B cell (primary cell): ENCODE measurements around the gene OR2G2.

ENCODE experiments used
- CTCF ChIP-seq: fragments of 200-600 bp; IDR thresholded peaks from one replicate; pipeline ENCODE4 v1.8.0; 2022; ENCODE audit warnings: antibody characterized with exemption, mild to moderate bottlenecking
- EZH2 ChIP-seq: IDR thresholded peaks from 2 replicates; pipeline ENCODE4 v1.6.1; 2012; ENCODE audit warnings: borderline replicate concordance, low read depth, mild to moderate bottlenecking, moderate library complexity, low read length; ENCODE audit not compliant: insufficient read depth, poor library complexity, severe bottlenecking

GRCh38 chr1:247552231-247552630 is 35.9 kb upstream of the OR2G2 start:
- TF ChIP-seq CTCF (no peak), EZH2 (no peak)
